Measurements from ENCODE around the gene SLC2A9. TPM values are rescaled to one million over a fixed set of nuclear protein-coding genes. Genes with fewer than 3 reads are reported as not detected.

SLC2A9 gene
- total RNA-seq, 1 donor from 2014 or later = 6.2 TPM

DNA sequence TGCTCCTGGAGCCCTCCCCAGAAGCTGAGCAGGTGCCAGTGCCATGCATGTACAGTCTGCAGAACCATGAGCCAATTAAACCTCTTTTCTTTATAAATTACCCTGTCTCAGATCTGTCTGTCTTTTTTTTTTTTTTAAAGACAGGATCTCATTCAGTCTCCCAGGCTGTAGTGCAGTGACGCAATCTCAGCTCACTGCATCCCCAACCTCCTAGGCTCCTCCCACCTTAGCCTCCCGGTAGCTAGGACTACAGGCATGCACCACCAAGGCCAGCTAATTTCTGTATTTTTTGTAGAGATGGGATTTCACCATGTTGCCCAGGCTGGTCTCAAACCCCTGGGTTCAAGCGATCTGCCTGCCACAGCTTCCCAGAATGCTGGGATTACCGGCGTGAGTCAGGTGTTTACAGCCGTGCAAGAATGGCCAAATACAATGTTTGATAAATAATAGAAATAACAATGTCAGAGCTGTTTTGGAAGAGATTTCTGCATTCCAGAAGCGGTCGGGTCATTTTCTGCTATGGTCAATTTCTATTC, 68.8 kb downstream of the SLC2A9 start:
- no peak for DNase-seq (ENCODE audit: low spot score in 2 of 2)
- H3K36me3 ChIP-seq = no peaks in the 10 kb centered on the region
- no peaks in the 10 kb centered on the region for H3K4me1 ChIP-seq
- intact Hi-C loops (cut with DNase I) = no loop called here
- no peaks in the 10 kb centered on the region for H3K9me3 ChIP-seq
- TF ChIP-seq, protein P1, sequence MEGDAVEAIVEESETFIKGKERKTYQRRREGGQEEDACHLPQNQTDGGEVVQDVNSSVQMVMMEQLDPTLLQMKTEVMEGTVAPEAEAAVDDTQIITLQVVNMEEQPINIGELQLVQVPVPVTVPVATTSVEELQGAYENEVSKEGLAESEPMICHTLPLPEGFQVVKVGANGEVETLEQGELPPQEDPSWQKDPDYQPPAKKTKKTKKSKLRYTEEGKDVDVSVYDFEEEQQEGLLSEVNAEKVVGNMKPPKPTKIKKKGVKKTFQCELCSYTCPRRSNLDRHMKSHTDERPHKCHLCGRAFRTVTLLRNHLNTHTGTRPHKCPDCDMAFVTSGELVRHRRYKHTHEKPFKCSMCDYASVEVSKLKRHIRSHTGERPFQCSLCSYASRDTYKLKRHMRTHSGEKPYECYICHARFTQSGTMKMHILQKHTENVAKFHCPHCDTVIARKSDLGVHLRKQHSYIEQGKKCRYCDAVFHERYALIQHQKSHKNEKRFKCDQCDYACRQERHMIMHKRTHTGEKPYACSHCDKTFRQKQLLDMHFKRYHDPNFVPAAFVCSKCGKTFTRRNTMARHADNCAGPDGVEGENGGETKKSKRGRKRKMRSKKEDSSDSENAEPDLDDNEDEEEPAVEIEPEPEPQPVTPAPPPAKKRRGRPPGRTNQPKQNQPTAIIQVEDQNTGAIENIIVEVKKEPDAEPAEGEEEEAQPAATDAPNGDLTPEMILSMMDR (IDR thresholded peaks at IDR 0.05) = no peak
- H3K27ac ChIP-seq = no peak overlapping the region
- no peaks in the 10 kb centered on the region for H3K27me3 ChIP-seq
- no peak overlapping the region for H3K4me3 ChIP-seq

DNA sequence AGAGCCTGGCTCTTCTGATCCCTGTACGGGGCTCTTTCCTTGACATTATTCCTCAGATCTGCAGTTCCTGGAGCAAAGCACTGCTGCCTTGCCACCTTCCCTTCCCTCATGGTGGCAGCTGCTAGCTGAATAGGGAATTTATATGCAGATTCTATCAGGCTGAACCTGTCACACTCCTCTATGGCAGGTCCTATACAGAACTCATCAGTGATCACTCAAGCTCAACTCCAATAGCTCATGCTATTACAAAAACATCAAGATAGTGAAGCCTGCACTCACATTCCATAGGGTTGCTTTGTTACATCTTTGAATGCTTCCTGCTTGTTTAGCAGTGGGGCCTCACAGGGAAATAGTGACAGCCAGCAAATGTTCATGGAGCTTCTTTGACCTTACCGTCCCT, 71.7 kb downstream of the SLC2A9 start:
- no peak overlapping the region for H3K27ac ChIP-seq
- DNase-seq (ENCODE audit: low spot score in 2 of 2) = no peak
- TF ChIP-seq, protein P1 (IDR thresholded peaks at IDR 0.05) = no peak

DNA sequence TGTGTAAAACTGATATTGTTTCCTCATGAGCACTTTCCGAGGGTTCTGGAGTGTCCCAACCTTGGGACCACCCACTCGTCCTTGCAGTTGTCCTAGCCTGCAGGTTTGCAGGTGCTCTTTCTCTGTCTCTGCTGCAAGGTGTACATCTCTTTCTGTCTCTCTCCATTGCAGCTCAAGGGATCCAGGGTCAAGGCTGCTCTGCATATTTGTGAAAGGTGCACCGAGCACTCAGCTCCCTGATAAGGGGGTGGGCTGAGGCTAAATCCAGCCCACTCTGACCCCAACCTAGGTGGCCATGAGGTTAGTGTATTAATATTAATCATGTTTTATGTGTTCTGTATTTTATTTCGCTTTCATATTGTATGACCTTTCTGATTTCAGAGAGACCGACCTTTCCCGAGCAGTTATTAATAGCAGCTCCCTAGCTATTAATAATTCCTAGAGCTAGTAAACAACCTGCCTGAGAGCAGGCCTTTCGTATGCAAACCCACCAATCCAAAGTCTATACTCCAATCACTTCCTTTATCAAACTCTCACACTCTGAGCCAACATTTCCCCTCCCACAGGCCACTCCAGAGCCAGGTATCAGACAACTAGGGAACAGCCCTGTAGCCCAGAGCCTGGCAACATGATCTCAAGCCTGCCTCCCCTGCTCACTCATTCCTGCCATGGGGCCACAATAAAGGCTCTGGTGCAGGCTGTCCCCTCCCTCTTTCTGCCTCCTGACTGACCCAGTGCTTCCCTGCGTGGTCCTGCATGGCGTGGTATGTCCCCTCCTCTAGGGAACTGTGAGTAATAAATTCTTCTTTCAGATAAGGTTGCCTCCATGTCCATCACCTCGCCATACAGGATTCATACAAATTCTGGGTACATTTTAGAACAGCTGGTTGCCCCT, 73.9 kb downstream of the SLC2A9 start:
- H3K4me1 ChIP-seq = no peaks in the 10 kb centered on the region
- DNase-seq (ENCODE audit: low spot score in 2 of 2) = no peak
- H3K36me3 ChIP-seq = no peaks in the 10 kb centered on the region
- no peak overlapping the region for H3K27ac ChIP-seq
- H3K27me3 ChIP-seq = no peaks in the 10 kb centered on the region
- H3K9me3 ChIP-seq = no peaks in the 10 kb centered on the region
- TF ChIP-seq, protein P1 (IDR thresholded peaks at IDR 0.05) = no peak
- H3K4me3 ChIP-seq = no peak overlapping the region
- intact Hi-C loops (cut with DNase I) = no loop called here

More for the DNA sequence above, 71.7 kb downstream of the SLC2A9 start:
- Histone ChIP-seq H3K4me1 (no peaks in the 10 kb centered on the region), H3K4me3 (no peak overlapping the region), H3K9me3 (no peaks in the 10 kb centered on the region), H3K27me3 (no peaks in the 10 kb centered on the region), H3K36me3 (no peaks in the 10 kb centered on the region)
- intact Hi-C loops (cut with DNase I) = no loop called here

DNA sequence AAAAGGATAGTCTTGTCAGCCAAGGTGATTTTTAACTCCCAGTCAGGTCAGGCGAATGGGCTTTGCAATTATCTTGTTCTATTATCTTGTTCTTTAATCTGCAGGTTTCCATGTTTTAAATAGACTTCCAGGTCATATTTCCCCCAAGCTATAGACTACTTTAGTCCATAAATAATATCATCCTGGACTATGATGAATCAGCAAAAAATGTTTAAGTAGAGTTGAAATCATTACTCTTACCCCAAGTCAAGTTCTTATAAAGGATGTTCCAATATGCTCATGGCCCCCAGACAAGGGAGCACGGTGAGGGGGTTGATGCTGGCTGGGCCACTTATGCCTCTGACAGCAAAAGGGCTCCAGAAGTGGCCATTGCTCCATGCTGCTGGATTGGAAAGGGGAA, 75.1 kb downstream of the SLC2A9 start:
- no peaks in the 10 kb centered on the region for H3K27me3 ChIP-seq
- no peak for DNase-seq (ENCODE audit: low spot score in 2 of 2)
- TF ChIP-seq, protein P1 (IDR thresholded peaks at IDR 0.05) = no peak
- no peaks in the 10 kb centered on the region for H3K9me3 ChIP-seq
- intact Hi-C loops (cut with DNase I) = no loop called here
- no peaks in the 10 kb centered on the region for H3K4me1 ChIP-seq
- no peaks in the 10 kb centered on the region for H3K36me3 ChIP-seq
- H3K4me3 ChIP-seq = no peak overlapping the region
- no peak overlapping the region for H3K27ac ChIP-seq

DNA sequence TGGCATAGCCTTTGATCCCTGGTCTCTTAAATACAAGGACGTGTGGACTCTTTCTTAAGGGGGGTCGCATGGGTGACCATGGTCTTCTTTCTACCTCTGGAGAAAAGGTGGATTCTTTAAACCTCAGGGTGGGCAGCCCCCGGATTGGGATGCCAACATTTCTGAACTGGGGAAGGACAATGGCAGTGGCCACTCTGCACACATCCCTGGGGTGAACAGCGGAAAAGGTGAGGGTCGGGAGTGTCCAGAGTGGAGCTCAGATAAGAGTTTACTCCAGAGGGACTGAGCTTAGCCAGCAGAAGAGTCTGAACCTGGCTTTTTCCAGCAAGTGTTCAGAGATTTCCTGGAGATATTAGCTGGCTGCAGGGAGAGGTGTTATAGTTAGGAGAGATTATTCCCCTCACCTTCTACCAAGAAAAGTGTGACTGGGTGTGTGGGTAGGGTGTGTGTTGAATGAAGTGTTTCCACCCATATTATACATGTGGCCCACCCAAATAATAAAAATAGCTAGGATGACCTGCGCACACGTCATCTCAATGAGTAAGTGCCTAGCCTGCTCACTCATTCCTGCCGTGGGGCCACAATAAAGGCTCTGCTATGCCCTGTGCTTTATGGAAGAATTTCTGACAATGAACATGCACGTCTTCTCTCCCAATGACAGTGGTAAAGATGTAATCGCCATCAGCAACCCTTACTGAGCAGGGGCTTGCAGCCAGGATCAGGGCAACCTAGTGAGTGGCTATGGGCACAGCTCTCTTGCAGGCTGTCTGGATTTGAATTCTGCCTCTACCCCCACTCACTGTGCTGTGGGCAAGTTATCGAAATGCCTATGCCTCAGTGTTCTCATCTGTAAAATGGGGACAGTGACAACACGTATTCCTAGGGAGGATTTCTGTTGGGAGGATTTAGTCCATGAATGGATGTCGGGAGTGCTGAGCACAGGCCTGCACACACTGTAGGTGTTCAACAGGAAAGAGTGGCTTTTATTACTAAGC, 76.6 kb downstream of the SLC2A9 start:
- no peaks in the 10 kb centered on the region for H3K9me3 ChIP-seq
- no peak overlapping the region for H3K27ac ChIP-seq
- no peak overlapping the region for H3K4me3 ChIP-seq
- TF ChIP-seq, protein P1 (IDR thresholded peaks at IDR 0.05) = no peak
- H3K27me3 ChIP-seq = no peaks in the 10 kb centered on the region
- no peak for DNase-seq (ENCODE audit: low spot score in 2 of 2)
- intact Hi-C loops (cut with DNase I) = no loop called here
- no peaks in the 10 kb centered on the region for H3K36me3 ChIP-seq
- H3K4me1 ChIP-seq = no peaks in the 10 kb centered on the region
